GM18858 (cell line): Measurements from ENCODE around the gene ISCA2.
"Not testable (repeated sequence)": the region's sequence is repeated elsewhere in the genome, so short reads cannot be mapped to it uniquely, and the experiment has no call there.

Experiments used
- ATAC-seq: cut with Tn5 transposase; IDR thresholded peaks from one replicate; pipeline ENCODE4 v1.9.1; 2021; ENCODE audit not compliant: unreplicated experiment

The ISCA2 gene

GRCh38 chr14:74493343-74494261 is at the start of gene ISCA2:
ISCA2 (plus strand) TSS chr14:74493765; CDS start chr14:74493775, 10 bp downstream.
- ATAC-seq: peak; percentile 85

- no peak for ATAC-seq
These were observed 48.7 kb upstream of the ISCA2 start for GRCh38 chr14:74444866-74445265.

GRCh38 chr14:74454397-74454796 is 39.2 kb upstream of the ISCA2 start:
- ATAC-seq: not testable (repeated sequence)

- ATAC-seq: no peak
These were observed 36.6 kb upstream of the ISCA2 start for GRCh38 chr14:74456684-74457564.

- ATAC-seq: no peak
These were observed 36.0 kb upstream of the ISCA2 start for GRCh38 chr14:74457565-74457895.

- no peak for ATAC-seq
These were observed 34.1 kb upstream of the ISCA2 start for GRCh38 chr14:74459289-74459946.

- ATAC-seq: no peak
These were observed 33.6 kb upstream of the ISCA2 start for GRCh38 chr14:74459976-74460375.

GRCh38 chr14:74462993-74463392 is 30.6 kb upstream of the ISCA2 start:
- ATAC-seq: no peak

- ATAC-seq: no peak
These were observed 29.9 kb upstream of the ISCA2 start for GRCh38 chr14:74463697-74464096.

GRCh38 chr14:74464785-74465184 is 28.8 kb upstream of the ISCA2 start:
- no peak for ATAC-seq

GRCh38 chr14:74465335-74465734 is 28.2 kb upstream of the ISCA2 start:
- ATAC-seq: no peak

GRCh38 chr14:74468513-74468912 is 25.1 kb upstream of the ISCA2 start:
- no peak for ATAC-seq

GRCh38 chr14:74469548-74470518 is 23.7 kb upstream of the ISCA2 start:
- ATAC-seq: no peak

- no peak for ATAC-seq
These were observed 21.0 kb upstream of the ISCA2 start for GRCh38 chr14:74472601-74473000.

GRCh38 chr14:74474376-74474775 is 19.2 kb upstream of the ISCA2 start:
- ATAC-seq: no peak

GRCh38 chr14:74475678-74476077 is 17.9 kb upstream of the ISCA2 start:
- no peak for ATAC-seq

- ATAC-seq: no peak
These were observed 17.5 kb upstream of the ISCA2 start for GRCh38 chr14:74476107-74476506.

- no peak for ATAC-seq
These were observed 17.0 kb upstream of the ISCA2 start for GRCh38 chr14:74476607-74477006.

- ATAC-seq: no peak
These were observed 14.4 kb upstream of the ISCA2 start for GRCh38 chr14:74478996-74479635.

- ATAC-seq: no peak
These were observed 13.5 kb upstream of the ISCA2 start for GRCh38 chr14:74480046-74480445.
